NK-92 (cell line): Measurements from ENCODE around the gene ELAVL4.
"Not testable (repeated sequence)": the region's sequence is repeated elsewhere in the genome, so short reads cannot be mapped to it uniquely, and the experiment has no call there.

Experiments
- DNase-seq: peaks from one replicate; lab custom pipeline; 2025; ENCODE audit not compliant: unreplicated experiment; lab: John Stamatoyannopoulos, UW

The ELAVL4 gene

DNA sequence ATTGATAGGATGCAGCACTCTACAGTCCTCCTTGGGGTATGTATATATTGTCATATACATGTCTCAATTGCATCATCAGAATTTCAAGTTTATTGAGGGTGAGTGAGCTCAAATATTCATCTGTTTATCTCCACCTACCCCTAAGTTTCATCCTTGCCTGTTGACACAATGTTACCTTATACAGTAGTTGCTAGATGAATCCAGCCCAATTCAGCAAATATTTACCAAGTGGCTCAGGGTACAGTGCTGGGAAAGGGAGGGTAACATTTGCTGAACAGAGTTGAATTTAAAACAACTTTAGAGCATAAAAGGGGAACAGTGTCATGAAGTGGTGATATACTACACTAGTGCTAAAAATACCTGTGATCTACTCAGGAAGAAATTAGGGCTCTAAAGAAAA, 14.4 kb downstream of the ELAVL4 start:
- DNase-seq, result no peak

DNA sequence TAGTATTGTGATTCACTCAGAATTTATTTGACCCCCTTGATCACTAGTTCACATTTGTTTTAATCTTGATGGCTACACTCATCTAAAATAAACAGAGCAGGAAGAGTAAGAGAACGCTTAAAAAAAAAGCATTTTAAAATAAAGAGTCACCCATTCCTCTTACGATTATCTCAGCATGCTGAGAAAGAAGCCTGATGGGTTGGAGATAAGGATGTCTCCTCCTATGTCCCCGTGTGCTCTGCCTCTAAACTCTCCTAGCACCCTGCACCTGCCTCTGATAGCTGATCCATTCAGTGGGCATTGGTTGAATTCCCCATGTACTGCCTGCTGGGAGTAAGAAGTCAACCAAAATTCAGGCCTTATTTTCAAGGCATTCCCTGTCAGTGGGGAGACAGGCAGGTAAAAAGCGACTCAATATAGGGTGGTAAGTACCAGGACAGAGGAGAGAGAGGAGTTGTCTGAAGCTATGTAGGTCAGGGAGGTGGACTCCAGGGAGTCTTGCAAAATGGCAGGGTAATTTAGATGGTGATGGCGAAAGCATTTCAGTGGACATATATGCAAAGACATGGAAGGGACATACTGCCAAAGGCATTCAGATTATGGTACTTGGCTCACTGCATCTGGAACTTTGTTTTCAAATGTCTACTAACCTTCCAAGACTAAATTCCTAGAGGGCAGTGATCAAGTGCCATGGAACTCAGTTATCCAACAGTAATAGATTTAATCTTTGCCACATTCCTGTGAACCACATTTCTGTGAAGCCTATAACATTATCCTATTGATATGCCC, 18.4 kb downstream of the ELAVL4 start:
- DNase-seq, result no peak

DNA sequence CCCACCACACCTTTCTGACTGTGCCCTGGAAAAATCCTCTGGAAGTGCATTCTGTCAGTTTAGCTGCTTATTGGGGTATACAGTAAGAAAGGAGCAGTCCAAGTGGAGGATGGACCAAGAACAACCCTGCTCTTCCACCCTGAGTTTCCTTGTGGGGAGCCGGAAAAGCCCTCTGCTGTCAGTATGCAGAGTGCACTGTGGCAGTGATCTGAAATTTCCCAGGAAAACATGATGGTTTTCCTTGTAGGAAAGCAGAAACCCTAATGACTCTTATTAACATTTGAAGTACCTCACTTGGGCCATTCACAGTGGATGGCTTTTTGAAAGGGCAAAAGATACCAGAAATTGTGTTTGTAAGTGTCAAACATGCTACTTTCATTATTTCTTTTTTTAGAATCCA, 20.5 kb downstream of the ELAVL4 start:
- DNase-seq, result no peak

DNA sequence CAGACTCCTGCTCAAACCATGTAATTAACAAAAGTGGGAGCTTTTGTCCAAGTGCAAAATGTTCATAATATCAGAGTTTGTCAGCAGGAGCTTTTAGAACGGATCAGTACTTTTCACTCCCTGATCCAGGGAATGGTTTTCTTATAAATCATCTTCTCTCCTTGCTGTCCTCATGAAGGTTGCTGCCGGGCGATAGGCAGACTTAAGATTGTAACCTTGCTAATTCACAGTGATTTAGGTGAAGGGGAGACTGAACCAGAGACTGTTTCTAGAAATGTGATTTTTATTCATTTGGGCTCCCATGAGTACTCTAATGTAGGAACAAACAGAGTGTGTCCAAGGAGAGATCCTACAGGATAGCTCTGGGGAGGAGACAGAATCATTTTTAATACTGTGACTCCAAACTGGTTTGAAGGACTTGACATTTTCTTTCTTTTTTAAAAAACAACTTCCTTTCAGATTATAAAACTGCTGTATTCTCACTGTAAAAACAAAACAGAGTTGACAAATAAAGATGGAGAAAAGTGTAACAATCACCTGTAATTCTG, 23.7 kb downstream of the ELAVL4 start:
- no peak for DNase-seq

DNA sequence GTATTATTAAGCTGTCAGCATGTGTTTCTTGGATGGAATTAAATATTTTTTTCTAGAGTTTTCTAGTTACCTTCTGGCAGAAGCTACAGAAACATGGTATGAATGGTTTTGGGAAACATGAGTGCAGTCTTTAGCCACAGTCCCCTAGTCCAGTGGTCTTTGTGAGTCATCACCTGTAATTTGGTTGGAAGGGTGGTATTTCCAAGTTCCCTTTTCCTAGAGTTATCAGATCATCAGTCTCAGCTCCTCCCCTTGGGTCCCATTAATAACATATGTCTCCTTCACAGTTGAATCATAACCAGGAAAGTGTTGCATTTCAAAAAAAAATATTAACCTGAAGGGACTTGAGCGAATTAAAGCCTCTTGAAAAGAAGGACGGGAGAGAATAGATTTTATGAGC, 27.0 kb downstream of the ELAVL4 start:
- no peak for DNase-seq

DNA sequence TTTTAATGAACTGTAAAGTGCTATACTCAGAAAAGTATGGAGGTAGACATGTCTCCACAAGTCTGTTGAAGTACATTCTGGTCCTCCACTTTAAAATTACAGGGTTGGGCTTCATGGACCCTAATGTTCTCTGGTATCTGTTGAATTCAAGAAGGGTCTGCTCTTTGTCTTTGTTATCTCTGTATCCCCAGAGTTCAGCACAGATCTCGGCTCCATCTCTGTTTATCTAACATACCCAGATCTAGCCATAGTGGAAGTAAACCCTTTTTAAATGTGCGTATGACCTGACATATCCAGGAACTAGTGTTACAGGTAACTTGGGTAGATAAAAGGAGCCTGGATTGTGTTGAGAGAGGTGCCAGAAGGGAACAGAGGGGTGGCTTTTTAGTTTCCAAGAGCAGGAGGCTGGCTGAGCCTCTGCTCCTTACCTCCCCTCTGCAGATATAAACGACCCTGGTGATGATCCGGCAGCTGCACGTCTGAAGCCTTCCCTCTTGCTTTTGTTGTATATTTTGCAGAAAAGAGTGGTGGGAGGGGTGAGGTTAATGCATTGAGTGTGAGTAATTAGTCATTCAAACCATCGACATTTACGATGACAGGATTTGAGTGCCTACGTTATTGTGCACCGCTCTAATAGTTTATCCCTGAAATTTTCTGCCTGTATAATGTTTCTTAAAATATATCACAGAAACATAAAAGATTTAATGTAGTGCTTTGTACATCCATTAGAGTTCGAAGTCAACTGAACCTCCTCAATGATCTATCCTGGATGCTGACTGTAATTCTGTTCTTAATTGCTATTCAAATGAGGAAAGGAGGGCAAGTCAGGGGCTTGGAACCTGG, 30.8 kb downstream of the ELAVL4 start:
- DNase-seq, result no peak

DNA sequence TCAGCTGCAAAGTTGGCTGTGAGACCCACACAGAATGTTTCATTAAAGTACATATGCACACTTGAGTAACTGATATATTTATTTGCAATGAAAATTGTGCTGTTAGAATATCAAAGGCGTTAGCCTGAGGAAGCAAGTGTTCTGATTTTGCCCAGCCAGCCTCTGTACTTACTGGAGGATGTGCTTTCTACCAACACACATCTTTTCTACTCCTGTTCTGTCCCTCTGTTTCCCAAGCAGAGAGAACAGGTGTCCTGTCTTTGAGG, 31.4 kb downstream of the ELAVL4 start:
- no peak for DNase-seq

DNA sequence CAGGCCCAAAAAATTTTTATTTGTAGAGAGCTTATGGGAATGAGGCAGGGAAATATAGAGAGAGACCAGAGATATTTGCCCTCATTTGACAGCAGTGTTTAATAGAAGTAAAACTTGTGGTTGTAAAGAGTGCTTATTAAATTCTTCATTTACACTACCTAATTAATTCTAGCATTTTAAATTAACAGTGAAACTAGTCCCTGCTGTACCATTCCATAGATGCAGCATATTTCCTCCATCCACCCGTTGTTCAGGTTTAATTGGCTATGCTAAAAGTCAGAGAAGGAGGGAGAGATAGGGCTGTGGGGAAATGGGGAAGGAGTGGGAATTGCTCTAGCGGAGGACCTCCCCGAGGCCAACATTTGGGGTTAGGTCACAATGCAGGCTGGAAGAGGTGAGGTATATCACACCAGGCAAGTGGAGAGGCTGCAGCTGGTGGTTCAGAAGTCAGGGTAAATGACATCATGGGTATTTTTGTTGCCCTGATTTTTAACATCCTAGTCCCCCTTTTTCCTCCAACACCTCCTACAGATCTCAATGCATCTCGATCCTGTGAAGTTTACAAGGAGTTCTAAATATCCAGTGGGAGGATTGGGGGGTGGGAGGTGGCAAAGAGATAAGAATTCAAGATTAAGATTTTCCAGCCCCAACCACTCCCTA, 38.6 kb downstream of the ELAVL4 start:
- DNase-seq, result no peak

DNA sequence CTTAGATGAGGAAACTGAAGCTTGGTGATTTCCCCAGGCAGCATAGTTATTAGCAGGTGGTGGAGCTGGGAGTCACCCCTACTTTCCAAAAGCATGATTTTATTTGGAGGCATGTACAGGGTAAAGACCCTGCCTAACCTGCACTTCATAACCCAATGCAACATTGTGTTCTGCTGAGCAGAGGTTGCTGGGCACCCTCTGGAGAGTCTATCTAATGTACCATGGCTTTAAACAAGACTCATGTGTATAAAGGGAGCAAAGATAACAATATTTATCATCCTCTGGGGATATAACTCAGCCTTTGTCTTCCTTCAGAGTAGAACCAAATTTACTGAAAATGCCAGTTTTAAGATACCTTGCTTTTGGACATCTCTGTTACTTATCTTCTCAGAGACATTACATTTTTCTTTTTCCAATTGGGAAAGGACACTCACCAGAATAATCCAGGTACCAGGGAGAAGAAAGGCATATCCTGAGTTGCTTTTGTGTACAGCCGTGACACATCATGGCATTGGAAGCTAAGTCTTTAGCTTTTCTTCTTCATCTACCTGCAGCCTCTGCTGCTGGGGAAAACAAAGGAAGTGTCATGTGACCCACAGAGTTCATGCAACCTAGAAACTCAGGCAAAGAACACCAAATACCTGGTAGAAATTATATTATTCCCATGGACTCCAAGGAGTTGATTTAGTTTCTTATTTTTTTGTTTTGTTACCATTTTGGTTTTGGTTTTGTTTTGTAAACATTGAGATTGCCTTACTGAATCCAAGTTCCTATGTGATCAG, 39.6 kb downstream of the ELAVL4 start:
- no peak for DNase-seq

DNA sequence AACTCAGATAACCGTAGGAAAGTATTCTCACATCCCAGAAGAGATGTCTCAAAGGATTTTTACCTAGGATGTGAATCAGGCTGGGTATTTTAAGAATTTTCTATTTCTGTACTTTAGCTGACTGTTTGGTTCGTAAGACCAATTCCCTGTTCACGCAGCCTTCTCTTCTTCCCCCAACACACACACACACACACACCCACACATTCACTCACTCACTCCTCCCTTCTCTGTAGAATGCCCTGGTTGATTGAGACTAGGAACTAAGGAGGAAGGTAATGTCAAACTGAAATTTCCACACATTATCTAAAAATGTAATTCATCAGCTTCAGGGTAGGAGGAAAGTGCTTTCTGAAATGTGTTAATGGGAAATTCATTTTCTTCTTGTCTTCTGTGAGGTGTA, 43.5 kb downstream of the ELAVL4 start:
- DNase-seq, result no peak

DNA sequence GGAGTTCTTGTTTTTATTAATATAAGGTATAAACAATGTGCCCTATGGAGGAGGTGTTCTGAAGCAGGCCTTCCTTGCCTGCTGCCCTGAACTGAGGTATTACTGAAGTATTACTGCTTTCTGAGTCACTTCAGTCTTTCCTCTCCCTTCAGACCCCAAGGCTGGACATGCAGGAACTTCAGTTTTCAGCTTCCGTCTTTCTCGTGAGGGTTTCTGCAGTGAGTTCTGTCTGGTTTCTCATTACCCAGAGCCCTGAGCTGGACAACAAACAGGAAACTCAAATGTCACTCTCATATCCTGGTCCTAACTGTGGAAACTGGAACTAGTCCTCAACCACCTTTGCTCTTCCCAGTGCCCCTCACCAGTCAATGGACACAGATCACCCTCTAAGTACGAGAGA, 46.8 kb downstream of the ELAVL4 start:
- no peak for DNase-seq

DNA sequence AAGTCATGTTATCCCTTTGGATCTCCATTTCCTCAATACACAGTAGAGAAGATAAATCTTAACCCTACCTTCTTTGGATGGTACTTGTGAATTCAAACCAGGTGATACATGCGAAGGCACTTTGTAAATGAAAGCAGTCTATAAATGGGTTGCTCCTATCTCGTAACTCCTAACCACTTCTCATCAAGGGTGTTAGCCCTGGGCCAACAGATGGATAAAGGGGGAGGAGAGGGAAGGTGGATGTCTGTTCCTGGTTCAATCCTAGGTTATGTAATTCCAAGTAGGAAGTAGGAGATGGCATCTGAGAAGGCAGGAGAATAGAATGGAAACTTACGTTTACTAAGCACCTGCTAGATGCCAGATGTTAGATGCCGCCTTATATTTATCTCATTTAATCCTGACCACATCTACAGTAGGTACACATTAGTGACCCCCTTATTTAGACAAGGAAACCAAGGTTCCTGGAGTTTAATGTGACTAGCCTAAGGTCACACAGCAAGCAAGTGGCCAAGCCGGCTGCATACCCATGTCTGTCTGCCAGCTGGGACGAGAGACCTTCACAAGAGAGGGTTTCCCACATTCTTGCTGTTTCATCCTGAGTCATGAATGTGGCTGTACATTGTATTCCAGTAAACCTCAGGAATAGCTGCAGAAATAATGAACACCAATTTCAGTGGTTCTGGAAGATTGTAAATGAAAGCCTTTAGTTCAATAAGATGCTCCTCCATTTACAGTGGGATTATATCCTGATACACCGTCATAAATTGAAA, 47.7 kb downstream of the ELAVL4 start:
- no peak for DNase-seq

DNA sequence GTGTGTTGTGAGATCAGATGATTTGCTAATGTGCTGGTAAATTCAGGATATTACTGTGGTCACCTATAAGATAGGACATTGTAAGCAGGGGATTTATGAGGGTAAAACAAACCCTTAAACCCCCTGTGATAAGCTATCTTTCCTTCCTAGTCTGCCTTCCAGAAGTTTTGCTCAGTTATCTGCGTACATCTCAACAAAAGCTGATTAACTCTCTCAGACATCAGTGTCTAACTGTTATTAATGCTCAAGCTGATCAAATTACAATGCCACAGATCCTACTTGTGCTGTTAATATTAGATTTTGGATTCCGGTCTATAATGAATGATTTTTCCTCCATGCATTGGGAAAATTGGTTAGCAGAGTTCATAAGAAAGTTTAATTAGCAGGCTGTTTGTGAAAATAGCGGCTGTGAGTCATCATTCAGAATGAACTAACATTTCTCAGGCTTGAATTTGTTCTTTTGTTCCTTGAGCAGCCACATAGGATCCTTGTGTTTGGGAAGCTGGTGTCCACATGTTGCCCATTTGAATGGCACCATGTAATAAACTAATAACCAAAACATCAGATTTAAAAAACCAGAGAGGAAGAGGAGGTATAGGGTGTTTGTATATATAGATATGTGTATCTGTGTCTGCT, 48.7 kb downstream of the ELAVL4 start:
- DNase-seq, result no peak

DNA sequence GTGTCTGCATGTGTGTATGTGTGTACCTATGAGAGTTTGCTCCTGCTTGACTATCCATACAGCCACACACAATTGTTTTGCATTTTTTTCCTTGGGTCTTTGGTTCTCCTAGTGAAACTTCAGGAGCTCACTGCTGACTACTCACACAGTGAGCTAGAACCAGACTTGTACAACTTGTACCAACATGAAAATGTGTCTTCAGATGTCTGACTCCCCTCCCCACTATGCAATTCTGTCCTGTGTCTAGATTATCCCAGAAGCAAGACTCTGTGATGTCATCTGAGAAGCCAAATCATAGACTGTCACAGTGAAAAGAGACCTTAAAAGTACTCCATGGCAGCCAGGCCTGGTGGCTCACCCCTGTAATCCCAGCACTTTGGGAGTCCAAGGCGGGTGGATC, 49.7 kb downstream of the ELAVL4 start:
- DNase-seq, result no peak

DNA sequence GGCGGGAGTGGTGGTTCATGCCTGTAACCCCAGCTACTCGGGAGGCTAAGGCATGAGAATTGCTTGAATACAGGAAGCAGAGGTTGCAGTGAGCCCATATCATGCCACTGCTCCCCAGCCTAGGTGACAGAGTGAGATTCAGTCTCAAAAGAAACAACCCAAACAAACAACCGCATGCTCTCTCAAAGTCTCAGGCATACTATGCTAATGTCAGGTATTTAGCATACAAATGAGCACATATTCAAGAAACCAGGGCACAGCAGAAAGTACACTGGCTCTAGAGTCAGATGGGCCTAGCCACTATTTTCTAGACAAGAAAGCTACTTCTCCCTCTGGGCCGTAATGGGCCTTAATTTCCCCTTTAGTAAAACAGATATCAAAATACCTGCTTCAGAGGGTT, 55.0 kb downstream of the ELAVL4 start:
- no peak for DNase-seq

DNA sequence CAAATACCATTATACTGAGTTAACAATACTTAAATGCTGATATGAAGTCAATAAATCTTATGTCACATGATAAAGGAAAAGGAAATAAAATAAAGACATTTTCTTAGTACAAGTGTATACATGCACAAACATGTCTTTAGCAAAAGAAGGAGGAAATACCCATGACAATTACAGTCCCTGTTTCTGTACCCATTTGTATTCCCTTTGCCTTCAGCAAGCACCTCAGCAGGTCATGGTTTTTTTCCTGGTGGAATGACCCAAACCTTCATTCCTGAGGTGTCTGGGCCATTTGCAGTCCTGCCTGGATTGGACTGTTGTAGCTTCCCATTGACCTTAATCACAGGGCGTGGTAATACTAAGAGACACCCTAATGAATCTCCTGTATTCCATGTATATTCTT, 57.6 kb downstream of the ELAVL4 start:
- not testable (repeated sequence) for DNase-seq

DNA sequence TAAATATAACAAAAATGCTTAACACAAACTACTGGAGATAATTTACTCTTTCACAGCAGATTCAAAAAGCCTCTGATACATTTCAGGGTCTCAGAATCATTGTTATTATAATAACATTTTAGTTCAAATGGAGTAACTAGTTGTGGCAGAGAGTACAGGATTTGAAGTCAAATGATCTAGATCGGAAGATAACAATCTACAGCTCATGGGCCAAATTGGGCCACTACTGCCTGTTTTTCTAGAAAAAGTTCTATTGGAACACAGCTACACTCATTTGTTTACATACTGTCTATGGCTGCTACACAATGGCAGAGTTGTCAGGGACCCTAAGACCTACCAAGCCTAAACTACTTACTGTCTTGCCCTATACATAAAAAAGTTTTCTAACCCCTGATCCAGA, 63.6 kb downstream of the ELAVL4 start:
- DNase-seq, result no peak

DNA sequence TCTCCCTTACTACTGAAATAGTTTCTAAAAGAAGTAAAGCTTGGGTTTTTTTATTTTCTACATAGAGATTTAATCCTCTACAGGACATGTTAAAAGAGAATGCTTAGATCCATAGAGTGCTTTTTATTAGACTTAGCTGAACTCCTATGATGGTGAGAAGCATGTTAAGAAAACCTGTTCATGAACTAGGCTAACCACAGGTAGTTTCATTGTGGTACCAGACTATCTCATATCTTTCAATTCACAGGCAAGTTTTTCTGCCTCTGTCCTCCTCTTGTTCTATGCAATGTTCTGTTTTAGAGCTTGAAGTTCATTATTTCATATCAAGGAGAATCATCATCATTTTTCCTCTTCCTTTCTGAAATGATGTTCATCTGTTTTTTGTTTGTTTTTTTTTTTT, 65.4 kb downstream of the ELAVL4 start:
- DNase-seq, result no peak

DNA sequence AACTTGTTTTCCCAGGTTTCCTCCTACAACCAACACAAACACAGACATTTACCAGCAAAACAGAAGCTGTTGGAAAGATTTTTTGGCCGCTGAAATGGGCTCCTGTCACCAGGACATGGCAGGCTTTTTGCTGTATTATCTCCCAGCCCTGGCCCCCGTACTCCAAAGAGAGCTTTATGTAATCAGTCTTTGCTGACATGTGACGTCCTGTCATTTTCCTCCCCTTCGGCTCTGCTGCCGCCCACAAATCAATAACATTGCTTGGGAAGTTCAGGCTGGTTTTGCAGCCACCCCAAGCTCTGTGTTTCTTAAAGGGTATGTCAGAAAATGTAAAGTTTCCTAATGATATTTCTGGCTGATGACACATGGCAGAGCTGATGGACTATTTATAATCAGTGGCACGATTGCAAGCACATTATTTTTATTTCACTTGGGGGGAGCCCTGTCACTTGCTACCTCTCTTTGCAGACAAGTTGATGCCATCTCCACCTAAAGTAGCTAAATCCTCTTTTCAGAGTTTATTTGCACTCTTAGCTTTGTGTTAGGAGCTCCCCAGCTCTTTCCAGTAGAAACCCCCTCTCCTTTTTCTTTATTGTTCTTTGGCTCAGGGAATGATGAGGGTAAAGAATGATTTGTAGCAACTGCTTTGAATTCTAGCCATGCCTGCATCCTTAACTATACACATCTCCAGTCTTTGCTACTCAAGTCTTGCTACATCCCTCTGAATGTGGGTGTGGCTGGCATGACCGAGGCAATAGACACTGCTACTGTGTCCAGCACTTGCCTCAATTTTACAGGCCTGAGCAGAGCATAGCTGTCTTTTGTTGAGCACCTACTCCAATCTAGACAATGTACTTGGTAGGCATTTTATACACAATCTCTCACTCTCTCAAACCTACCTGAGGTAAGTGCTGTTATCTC, 67.3 kb downstream of the ELAVL4 start:
- no peak for DNase-seq
